M059J (cell line): Measurements from ENCODE around the gene GNAL. TPM values are rescaled to one million over a fixed set of nuclear protein-coding genes. Genes with fewer than 3 reads are reported as not detected.
"Not testable (repeated sequence)": the region's sequence is repeated elsewhere in the genome, so short reads cannot be mapped to it uniquely, and the experiment has no call there.

Experiments used
- DNase-seq: peaks from one replicate; pipeline ENCODE4 v3.0.0-alpha.2; 2012; ENCODE audit warnings: low read depth
- total RNA-seq: library from RNA; depleted of rRNA; stranded (reverse); fragments of >200 nt; shearing (Covaris generic); gene quantifications from 2 replicates; pipeline ENCODE4 v1.2.3, GENCODE V29; 2014; rRNA removed

GNAL gene
- total RNA-seq, 1 experiment from 2014 or later: 0.15 TPM

DNA sequence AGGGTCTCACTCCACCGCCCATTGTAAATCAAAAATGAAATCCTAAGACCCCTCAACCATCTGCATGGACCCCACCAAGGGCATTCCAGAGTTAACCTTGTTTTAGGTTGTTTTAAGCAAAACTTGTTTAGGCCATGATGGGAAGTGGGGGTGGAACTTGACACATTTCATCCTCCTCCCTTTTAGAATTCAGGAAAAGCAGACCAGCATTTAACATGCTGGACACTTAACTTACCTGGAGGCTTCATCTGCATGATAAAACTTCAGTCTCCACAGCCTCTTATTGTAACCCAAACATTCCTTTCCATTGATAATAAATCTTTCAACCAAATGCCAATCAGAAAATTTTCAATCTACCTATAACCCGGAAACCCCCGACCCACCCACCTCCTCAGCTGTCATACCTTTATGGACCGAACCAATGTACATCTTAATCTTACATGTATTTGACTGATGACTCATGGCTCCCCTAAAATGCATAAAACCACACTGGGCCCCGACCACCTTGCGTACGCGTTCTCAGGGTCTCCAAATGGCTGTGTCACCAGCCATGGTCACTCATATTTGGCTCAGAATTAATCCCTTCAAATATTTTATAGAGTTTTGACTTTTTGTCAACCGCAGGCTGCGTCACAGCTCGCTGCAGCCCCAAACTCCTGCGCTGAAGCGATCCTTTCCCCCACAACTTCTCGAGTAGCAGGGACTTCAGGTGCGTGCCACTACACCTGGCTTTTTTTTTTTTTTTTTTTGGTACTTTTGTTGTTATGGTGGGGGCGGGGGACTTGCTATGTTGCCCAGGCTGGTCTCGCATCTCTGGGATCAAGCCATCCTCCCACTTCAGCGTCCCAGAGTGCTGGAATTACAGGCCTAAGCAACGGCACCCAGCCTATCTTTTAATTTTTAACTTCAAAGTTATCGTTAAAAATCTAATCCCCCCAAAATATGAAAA lies 218.1 kb downstream of the GNAL start:
- DNase-seq: no peak

GRCh38 chr18:11908182-11909060 lies 219.4 kb downstream of the GNAL start, which contains the start of gene MPPE1:
Gene MPPE1 (minus strand): TSS chr18:11908317. CDS start chr18:11897264, 11,053 bp downstream.
- DNase-seq: peak; percentile 84

DNA sequence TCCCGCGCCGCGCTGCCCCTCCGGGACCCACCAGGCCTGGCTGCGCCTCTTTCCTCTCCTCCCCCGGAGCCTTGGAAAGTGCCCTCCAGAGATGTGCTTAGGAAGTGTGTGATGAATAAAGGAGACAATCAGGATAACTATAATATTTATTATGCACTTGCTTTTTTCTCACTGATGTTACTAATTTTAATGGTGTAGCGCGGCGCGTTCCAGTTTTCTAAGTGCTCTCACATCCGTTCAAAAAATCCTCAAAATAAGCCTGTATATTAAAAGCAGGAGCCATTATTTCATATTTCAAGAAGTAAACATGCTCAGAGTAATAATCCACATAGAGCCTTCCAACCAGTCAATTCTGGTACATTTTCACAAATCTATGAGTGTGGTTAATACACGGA lies 220.0 kb downstream of the GNAL start:
- no peak for DNase-seq

DNA sequence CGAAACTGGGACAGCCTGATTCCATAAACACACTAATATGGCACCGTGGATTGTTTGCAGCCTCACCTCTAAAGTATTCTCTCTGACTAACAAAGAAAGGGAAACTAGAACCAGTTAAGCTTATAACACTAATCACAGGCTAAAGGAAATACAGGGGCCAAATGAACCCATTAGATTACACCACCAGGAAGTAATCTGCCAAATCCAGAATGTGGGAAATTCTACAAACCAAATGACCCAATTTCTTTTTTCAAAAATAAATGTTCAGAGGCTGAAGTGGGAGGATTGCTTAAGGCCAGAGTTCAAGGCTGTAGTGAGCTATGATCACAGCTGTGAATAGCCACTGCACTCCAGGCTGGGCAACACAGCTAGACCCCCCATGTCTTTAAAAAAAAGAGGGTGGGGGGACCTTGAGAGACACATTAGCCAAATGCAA lies 220.5 kb downstream of the GNAL start:
- DNase-seq: peak; percentile 53

DNA sequence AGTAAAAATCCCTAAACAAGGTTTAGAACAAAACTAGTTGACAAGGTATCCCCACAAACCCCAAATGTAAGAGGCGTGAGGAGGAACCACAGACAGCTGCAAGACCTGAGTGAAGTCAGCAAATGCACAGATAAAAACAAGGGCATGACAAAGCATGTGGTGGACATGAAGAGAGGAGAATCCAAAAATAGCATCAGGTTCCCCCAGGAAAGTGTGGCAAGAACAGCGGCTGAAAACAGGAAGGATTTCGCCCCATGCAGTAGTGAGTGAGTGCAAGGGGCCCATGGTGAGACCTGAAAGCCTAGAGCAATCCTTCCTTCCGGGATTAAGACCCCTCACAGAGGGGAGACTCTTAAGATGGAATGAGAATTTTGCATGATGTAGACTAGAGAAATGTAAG lies 227.8 kb downstream of the GNAL start:
- not testable (repeated sequence) for DNase-seq

DNA sequence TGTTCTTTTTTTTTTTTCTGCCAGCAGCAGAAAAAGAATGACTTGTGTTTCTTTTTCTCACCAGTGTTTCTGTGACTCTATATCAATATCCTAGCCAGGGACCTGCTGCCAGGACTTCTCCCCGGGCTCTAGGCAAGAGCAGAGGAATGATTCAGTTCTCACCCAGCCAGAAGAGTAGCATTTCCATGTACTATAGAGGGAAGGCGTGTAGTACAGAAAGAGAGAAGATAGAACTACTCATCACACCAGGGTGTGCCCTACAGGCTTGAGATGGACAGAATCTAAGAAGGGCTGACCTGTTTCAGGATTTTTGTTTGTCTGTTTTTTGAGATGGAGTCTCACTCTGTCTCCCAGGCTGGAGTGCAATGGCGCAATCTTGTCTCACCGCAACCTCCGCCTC lies 230.5 kb downstream of the GNAL start:
- not testable (repeated sequence) for DNase-seq

DNA sequence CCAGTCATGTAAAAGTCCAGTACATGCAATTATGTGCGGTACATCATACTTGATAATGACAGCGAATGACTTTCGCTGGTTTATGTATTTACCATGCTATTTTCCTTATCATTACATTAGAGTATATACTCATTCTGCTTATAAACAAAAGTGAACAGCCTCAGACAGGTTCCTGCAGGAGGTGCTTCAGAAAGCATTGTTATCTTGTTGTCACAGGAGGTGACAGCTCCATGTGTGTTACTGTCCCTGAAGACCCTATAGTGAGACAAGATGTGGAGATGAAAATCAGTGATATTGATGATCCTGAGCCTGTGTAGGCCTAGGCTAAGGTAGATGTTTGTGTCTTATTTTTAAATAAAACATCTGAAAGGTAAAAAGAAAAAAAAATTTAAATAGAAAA lies 234.4 kb downstream of the GNAL start:
- DNase-seq: no peak

GRCh38 chr18:11925800-11926481 lies 236.9 kb downstream of the GNAL start:
- peak; percentile 58 for DNase-seq

DNA sequence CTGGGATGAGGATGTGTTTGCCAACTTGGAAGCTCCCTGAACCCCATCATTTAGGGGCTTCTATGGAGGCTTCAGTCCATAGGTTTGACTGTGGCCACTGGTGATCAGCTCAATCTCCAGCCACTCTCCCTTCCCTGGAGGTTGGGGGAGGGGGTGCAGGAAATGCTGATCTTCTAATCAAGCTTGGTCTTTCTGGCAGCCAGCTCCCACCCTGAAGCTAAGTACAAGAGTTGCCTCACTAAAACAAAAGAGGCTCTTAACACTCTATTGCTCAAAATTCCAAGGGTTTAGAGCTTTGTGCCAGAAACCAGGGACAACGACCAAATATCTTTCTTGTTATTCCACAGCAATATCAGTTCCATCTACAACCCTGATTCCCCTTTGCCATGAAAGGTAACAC lies 238.4 kb downstream of the GNAL start:
- no peak for DNase-seq

DNA sequence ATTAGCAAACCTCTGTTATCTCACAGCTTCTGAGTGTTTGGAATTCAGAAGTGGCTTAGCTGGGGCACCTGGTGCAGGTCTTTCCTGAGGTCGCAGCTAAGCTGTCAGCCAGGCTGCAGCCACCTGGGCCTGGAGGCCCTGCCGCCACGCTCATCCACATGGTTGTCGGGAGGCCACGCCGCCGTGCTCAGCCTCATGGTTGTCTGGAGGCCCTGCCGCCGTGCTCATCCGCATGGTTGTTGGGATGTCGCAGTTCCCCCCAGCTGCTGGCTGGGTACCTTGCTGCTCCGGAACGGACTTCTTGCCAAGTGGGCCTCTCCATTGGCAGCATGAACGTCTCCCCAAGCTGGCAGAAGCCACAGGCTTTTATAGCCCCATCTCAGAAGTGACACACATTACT lies 243.3 kb downstream of the GNAL start:
- no peak for DNase-seq

Other genes starting within 250 kb of the GNAL start
- not detected in 2 replicates for gene SLC35G4, start 79.7 kb upstream of the GNAL start, total RNA-seq
- gene CHMP1B, start 162.1 kb downstream of the GNAL start, total RNA-seq: 33.0 and 50.2 TPM in 2 replicates
- 34.7 and 35.9 TPM in 2 replicates for gene MPPE1, start 219.1 kb downstream of the GNAL start, total RNA-seq